ENCODE results near the gene MAGI1.

Gene MAGI1

GRCh38 chr3:65422154-65422553 lies 616.6 kb downstream of the MAGI1 start:
- peaks cover 10% of the 10 kb centered on the region for H3K9me3 Mint-ChIP-seq
- no peak overlapping the region for H3K27ac Mint-ChIP-seq
- no peak for DNase-seq (ENCODE audit: low spot score in 2 of 2)
- no peaks in the 10 kb centered on the region for H3K4me1 Mint-ChIP-seq
- ATAC-seq, result no peak
- H3K4me3 Mint-ChIP-seq, result no peak overlapping the region
- H3K36me3 Mint-ChIP-seq, result no peaks in the 10 kb centered on the region

DNA sequence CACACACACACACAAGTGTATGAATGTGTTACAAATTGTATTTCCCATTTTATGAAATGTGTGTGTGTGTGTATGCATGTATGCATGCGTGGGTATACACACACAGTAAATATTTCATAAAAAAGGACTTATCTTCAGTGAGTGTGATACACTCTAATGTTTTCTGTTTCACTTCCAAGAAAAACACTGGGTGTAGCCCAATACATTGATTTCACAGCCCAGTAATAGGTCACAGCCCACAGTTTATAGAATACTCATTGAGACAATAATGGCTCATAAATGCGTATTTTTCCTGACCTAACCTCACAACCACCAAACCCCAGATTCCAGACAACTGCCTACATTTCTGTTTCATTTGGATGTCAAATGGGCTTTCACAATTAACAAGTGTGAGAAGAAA lies 619.5 kb downstream of the MAGI1 start:
- no peak overlapping the region for H3K27ac Mint-ChIP-seq
- no peak overlapping the region for H3K4me3 Mint-ChIP-seq
- DNase-seq (ENCODE audit: low spot score in 2 of 2), result no peak
- no peaks in the 10 kb centered on the region for H3K36me3 Mint-ChIP-seq
- H3K9me3 Mint-ChIP-seq, result peaks cover 14% of the 10 kb centered on the region
- no peak for ATAC-seq
- H3K4me1 Mint-ChIP-seq, result no peaks in the 10 kb centered on the region

GRCh38 chr3:65413891-65414290 lies 624.8 kb downstream of the MAGI1 start:
- no peak overlapping the region for H3K4me3 Mint-ChIP-seq
- H3K9me3 Mint-ChIP-seq, result peaks cover 11% of the 10 kb centered on the region
- DNase-seq (ENCODE audit: low spot score in 2 of 2) (no peak), ATAC-seq (no peak)
- H3K27ac Mint-ChIP-seq, result no peak overlapping the region
- no peaks in the 10 kb centered on the region for H3K36me3 Mint-ChIP-seq
- H3K4me1 Mint-ChIP-seq, result no peaks in the 10 kb centered on the region

DNA sequence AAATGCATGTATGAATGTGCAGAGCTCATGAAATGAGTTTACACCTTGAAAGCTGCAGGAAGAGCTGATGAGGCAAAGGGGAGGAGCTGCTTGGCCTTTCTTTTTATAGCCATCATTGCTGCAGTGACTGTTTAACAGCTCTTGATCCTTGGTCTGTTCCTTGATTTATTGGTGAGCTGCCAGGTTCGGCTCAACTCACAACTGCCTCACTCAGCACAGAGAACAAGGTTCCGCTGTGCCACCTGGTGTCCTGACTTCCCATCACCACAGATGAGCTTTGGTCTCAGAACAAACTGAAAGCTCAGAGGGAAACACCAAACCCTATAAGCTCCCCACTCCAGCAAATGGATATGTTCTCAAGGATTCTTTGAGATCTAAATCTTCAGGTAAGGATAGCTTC lies 626.1 kb downstream of the MAGI1 start:
- ATAC-seq, result no peak
- Mint-ChIP-seq H3K4me1 (no peaks in the 10 kb centered on the region), H3K27ac (no peak overlapping the region), H3K9me3 (peaks cover 8% of the 10 kb centered on the region), H3K36me3 (no peaks in the 10 kb centered on the region), H3K4me3 (no peak overlapping the region)
- DNase-seq (ENCODE audit: low spot score in 2 of 2), result no peak

- no peaks in the 10 kb centered on the region for H3K4me1 Mint-ChIP-seq
- peaks cover 6% of the 10 kb centered on the region for H3K9me3 Mint-ChIP-seq
- no peak overlapping the region for H3K27ac Mint-ChIP-seq
- H3K36me3 Mint-ChIP-seq, result no peaks in the 10 kb centered on the region
- ATAC-seq (no peak), DNase-seq (ENCODE audit: low spot score in 2 of 2) (no peak)
- H3K4me3 Mint-ChIP-seq, result no peak overlapping the region
Observed at GRCh38 chr3:65411367-65411766, 627.4 kb downstream of the MAGI1 start.

GRCh38 chr3:65409176-65409569 lies 629.5 kb downstream of the MAGI1 start:
- no peak overlapping the region for H3K4me3 Mint-ChIP-seq
- no peak for ATAC-seq
- no peaks in the 10 kb centered on the region for H3K4me1 Mint-ChIP-seq
- no peaks in the 10 kb centered on the region for H3K36me3 Mint-ChIP-seq
- no peak overlapping the region for H3K27ac Mint-ChIP-seq
- no peak for DNase-seq (ENCODE audit: low spot score in 2 of 2)
- H3K9me3 Mint-ChIP-seq, result peaks cover 7% of the 10 kb centered on the region

DNA sequence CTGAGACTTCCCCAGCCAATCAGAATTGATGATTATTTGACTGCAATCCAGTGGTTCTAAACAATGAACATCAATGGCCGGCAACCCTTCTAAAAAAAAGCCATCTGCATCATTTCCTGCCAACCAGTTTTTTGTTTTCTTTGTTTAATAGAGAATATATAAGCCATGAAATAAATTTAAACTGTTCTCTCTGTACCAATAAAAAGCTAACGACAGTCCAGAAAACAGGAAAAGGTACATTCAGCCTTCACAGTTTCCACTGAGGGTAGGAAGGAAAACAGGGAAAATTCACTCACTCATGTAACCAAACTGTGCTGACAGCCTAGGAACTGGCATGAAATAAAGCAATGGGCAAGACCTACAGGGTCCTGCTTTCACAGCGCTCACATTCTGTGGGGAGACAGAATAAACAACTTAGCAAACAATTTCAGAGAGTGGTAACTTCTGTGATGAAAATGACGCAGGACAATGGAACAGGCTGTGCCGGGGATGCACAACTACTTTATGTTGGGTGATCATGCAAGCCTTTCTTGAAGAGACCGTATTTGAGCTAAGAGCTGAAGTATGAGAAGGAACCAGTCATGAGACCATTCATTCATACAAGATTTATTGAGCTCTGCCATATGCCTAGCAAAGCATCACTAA lies 630.1 kb downstream of the MAGI1 start:
- H3K4me3 Mint-ChIP-seq, result no peak overlapping the region
- ATAC-seq, result no peak
- H3K9me3 Mint-ChIP-seq, result peaks cover 7% of the 10 kb centered on the region
- no peak overlapping the region for H3K27ac Mint-ChIP-seq
- DNase-seq (ENCODE audit: low spot score in 2 of 2), result no peak
- no peaks in the 10 kb centered on the region for H3K36me3 Mint-ChIP-seq
- H3K4me1 Mint-ChIP-seq, result no peaks in the 10 kb centered on the region

DNA sequence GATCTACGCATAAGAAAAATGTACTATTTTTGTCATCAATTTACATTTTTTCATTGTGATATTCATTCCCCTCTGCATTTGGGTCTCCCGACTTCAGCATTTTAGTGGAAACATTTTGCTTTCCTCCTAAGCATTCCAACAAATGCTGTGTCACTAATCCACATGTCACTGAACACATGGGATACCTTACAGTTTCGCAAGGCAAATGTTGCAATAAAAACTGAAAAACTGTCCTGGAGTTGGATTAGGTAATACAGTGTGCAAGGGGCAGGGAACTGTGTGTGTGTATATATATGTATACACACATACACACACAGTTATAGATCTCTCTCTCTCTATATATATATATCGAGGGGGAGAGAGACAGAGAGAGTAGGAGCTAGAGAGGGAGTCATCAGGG lies 632.2 kb downstream of the MAGI1 start:
- no peaks in the 10 kb centered on the region for H3K36me3 Mint-ChIP-seq
- no peaks in the 10 kb centered on the region for H3K4me1 Mint-ChIP-seq
- no peak overlapping the region for H3K27ac Mint-ChIP-seq
- H3K4me3 Mint-ChIP-seq, result no peak overlapping the region
- ATAC-seq (no peak), DNase-seq (ENCODE audit: low spot score in 2 of 2) (no peak)
- H3K9me3 Mint-ChIP-seq, result peaks cover 7% of the 10 kb centered on the region

- DNase-seq (ENCODE audit: low spot score in 2 of 2), result no peak
- Mint-ChIP-seq H3K9me3 (peaks cover 3% of the 10 kb centered on the region), H3K4me1 (no peaks in the 10 kb centered on the region)
Observed at GRCh38 chr3:65402597-65402996, 636.1 kb downstream of the MAGI1 start.

DNA sequence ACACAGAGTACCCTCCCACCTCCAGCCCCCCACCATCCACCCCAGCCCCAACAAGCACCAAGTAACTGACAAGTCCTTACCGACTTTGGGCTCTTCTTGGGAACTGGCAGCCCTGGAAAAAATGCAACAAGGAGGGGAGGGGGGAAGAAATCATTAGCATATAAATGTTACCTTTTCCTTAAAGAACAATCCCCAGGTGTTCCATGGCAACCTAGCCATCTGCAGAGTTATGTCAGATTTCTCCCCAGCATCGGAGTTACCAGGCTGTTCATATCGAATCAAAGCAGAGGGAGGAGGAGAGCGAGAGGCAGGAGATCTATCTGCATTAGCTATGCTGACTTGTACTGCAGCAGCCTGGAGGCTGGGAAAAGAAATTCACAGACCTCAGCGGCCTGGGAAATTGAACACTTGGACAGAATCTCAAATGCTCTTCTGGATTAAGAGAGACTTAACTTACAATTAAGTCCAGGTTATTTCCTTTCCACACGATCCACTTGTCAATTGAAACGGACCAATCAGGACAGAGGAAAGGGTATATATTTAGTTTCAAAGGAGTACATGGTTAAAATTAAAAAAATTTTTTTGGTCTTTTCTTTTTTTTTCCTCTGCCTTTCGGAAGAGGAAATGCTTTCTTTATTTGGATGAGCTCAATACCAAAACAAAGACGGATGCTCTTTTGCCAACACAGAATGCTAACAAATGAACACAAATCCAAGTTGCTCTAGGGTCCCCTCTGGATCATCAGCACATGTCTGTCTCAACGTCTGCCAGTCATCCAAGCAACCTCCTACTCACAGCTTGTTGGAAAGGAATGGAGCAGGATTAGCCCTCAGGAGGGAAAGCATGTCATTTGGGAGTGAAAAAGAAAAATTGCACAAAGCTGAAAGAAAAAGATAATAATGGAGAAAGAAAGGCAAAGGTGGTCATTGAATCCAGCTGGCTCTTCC lies 637.1 kb downstream of the MAGI1 start:
- H3K4me3 Mint-ChIP-seq, result no peak overlapping the region
- DNase-seq (ENCODE audit: low spot score in 2 of 2) (no peak), ATAC-seq (no peak)
- H3K36me3 Mint-ChIP-seq, result no peaks in the 10 kb centered on the region
- peaks cover 3% of the 10 kb centered on the region for H3K9me3 Mint-ChIP-seq
- H3K27ac Mint-ChIP-seq, result no peak overlapping the region
- no peaks in the 10 kb centered on the region for H3K4me1 Mint-ChIP-seq

More at GRCh38 chr3:65402597-65402996, 636.1 kb downstream of the MAGI1 start:
- no peak overlapping the region for H3K4me3 Mint-ChIP-seq
- H3K36me3 Mint-ChIP-seq, result no peaks in the 10 kb centered on the region
- H3K27ac Mint-ChIP-seq, result no peak overlapping the region
- ATAC-seq, result no peak

DNA sequence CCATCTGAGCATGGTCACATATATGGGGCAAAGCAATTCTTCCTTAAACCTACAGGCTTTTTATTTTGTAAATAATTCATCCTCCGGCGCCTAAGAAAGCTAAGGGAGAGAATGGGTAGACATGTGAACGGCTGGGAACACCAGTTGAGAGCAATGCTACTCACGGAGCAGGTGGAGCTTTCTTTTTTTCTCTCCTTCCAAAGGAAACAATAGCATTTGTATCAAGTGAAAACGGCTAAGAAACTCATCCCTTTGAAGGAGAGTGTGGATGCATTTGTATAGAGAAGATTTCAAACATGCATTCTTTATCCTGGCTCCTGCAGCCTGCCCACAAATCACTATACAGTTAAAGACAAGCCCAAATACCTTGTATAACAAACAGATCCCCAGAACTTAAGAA lies 637.8 kb downstream of the MAGI1 start:
- ATAC-seq, result no peak
- Mint-ChIP-seq H3K36me3 (no peaks in the 10 kb centered on the region), H3K27ac (no peak overlapping the region), H3K9me3 (peaks cover 4% of the 10 kb centered on the region), H3K4me1 (no peaks in the 10 kb centered on the region), H3K4me3 (no peak overlapping the region)
- DNase-seq (ENCODE audit: low spot score in 2 of 2), result no peak

DNA sequence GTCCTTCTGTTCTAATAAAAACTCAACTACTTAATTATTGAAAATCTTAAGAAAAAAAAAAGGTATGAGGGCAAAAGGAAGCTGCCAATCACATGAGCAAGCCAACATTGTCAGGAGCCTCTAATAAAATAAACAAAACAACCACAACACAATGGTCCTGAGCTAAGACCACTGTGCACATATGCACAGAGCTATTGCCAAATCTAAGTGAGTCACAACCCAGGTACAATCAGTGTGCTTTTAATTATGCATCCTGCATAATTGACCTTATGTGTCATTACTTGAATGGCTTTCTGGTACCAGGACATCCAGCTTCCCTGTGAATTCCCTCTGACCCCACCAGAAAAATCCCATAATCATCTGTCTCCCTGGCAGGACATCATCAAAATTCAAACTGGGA lies 639.8 kb downstream of the MAGI1 start:
- Mint-ChIP-seq H3K4me3 (no peak overlapping the region), H3K36me3 (no peaks in the 10 kb centered on the region), H3K9me3 (peaks cover 4% of the 10 kb centered on the region), H3K4me1 (no peaks in the 10 kb centered on the region), H3K27ac (no peak overlapping the region)
- DNase-seq (ENCODE audit: low spot score in 2 of 2) (no peak), ATAC-seq (no peak)

DNA sequence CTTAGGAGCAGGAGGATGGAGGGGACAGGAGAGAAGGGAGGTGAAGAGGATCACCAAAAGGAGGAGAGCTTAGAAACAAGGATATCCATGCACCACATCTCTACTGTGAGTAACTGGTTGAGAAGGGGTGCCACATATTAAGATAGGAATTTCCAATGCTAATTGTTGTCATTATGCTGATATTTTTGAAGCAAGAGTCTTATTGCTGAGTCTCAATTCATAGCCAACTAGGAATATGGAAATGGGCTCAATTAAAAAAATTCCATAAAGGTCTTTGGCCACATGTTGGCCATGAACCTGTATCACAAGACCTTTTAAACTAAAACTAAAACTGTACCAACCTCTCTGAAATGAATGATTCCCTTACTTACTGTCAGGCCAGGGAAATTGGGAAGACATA lies 642.6 kb downstream of the MAGI1 start:
- H3K27ac Mint-ChIP-seq, result no peak overlapping the region
- H3K4me1 Mint-ChIP-seq, result no peaks in the 10 kb centered on the region
- no peak overlapping the region for H3K4me3 Mint-ChIP-seq
- H3K9me3 Mint-ChIP-seq, result peaks cover 4% of the 10 kb centered on the region
- DNase-seq (ENCODE audit: low spot score in 2 of 2) (no peak), ATAC-seq (no peak)
- no peaks in the 10 kb centered on the region for H3K36me3 Mint-ChIP-seq

- Mint-ChIP-seq H3K4me1 (no peaks in the 10 kb centered on the region), H3K36me3 (no peaks in the 10 kb centered on the region), H3K9me3 (peaks cover 7% of the 10 kb centered on the region), H3K27ac (no peak overlapping the region), H3K4me3 (no peak overlapping the region)
- DNase-seq (ENCODE audit: low spot score in 2 of 2), result no peak
- no peak for ATAC-seq
Observed at GRCh38 chr3:65391068-65391467, 647.6 kb downstream of the MAGI1 start.

GRCh38 chr3:65385805-65386204 lies 652.9 kb downstream of the MAGI1 start:
- no peaks in the 10 kb centered on the region for H3K4me1 Mint-ChIP-seq

GRCh38 chr3:65381496-65382010 lies 657.2 kb downstream of the MAGI1 start:
- peaks cover 7% of the 10 kb centered on the region for H3K9me3 Mint-ChIP-seq
- DNase-seq (ENCODE audit: low spot score in 2 of 2) (no peak), ATAC-seq (no peak)
- no peaks in the 10 kb centered on the region for H3K4me1 Mint-ChIP-seq
- H3K36me3 Mint-ChIP-seq, result no peaks in the 10 kb centered on the region
- no peak overlapping the region for H3K4me3 Mint-ChIP-seq
- no peak overlapping the region for H3K27ac Mint-ChIP-seq

More at GRCh38 chr3:65385805-65386204, 652.9 kb downstream of the MAGI1 start:
- H3K4me3 Mint-ChIP-seq, result no peak overlapping the region
- H3K36me3 Mint-ChIP-seq, result no peaks in the 10 kb centered on the region
- H3K9me3 Mint-ChIP-seq, result peaks cover 6% of the 10 kb centered on the region
- no peak overlapping the region for H3K27ac Mint-ChIP-seq
- DNase-seq (ENCODE audit: low spot score in 2 of 2) (no peak), ATAC-seq (no peak)
